Natural killer cell (primary cell): ENCODE measurements around the gene AMTN. TPM values are rescaled to one million over a fixed set of nuclear protein-coding genes. Genes with fewer than 3 reads are reported as not detected.

Experiments
- ATAC-seq, 3 donors: fragments of 150-1000 bp in 2 of 3; fragments of 200-7000 bp in 1 of 3; cut with Tn5 transposase; 1 replicate in 1 of 3; 2 replicates in 2 of 3; pipeline ENCODE4 v1.10.0; 2021; ENCODE audit warnings: mild to moderate bottlenecking in 2 of 3, moderate library complexity in 2 of 3
- DNase-seq, 2 donors: peaks; one replicate each; pipeline versions ENCODE4 v3.0.0 to v3.0.0-alpha.2; 2013 to 2021; ENCODE audit warnings: mixed read lengths in 1 of 2
- H3K27ac ChIP-seq: one replicate; pipeline ENCODE4 v1.5.1; 2013; ENCODE audit warnings: mild to moderate bottlenecking, low read length
- H3K27me3 ChIP-seq: one replicate; pipeline ENCODE4 v1.6.1; 2013; ENCODE audit warnings: low read length; ENCODE audit not compliant: control insufficient read depth, insufficient read depth
- H3K36me3 ChIP-seq: one replicate; pipeline ENCODE4 v1.6.1; 2013; ENCODE audit warnings: low read length; ENCODE audit not compliant: control insufficient read depth, insufficient read depth
- H3K4me1 ChIP-seq: one replicate; pipeline ENCODE4 v1.6.1; 2013; ENCODE audit warnings: low read length; ENCODE audit not compliant: control insufficient read depth, insufficient read depth
- H3K4me3 ChIP-seq: one replicate; pipeline ENCODE4 v1.5.1; 2013; ENCODE audit warnings: low read length
- H3K9me3 ChIP-seq: one replicate; pipeline ENCODE4 v1.6.1; 2013; ENCODE audit warnings: low read length; ENCODE audit not compliant: control insufficient read depth, insufficient read depth
- H3K27ac Mint-ChIP-seq, 2 donors: one replicate each; pipeline ENCODE4 v1.8.0; 2022; ENCODE audit warnings: mild to moderate bottlenecking in 2 of 2, mixed read lengths in 2 of 2, moderate library complexity in 1 of 2
- H3K27me3 Mint-ChIP-seq, 2 donors: one replicate each; pipeline ENCODE4 v1.8.0; 2022; ENCODE audit warnings: low read depth in 2 of 2, mixed read lengths in 2 of 2
- H3K36me3 Mint-ChIP-seq: one replicate; pipeline ENCODE4 v1.8.0; 2022; ENCODE audit warnings: mixed read lengths
- H3K4me1 Mint-ChIP-seq, 2 donors: one replicate each; pipeline ENCODE4 v1.8.0; 2022; ENCODE audit warnings: mixed read lengths in 2 of 2
- H3K4me3 Mint-ChIP-seq: one replicate; pipeline ENCODE4 v1.8.0; 2022; ENCODE audit warnings: mild to moderate bottlenecking, moderate library complexity, mixed read lengths
- H3K9me3 Mint-ChIP-seq, 2 donors: one replicate each; pipeline ENCODE4 v1.8.0; 2022; ENCODE audit warnings: mixed read lengths in 2 of 2
- WGBS: methylation state at CpG from one replicate; pipeline ENCODE4 v1.1.7; 2013; ENCODE audit warnings: missing lambda C conversion rate; ENCODE audit not compliant: insufficient coverage; 5-methylcytosine and 5-hydroxymethylcytosine counted together
- intact Hi-C: fragments of 100-400 bp; cut with micrococcal nuclease; formaldehyde crosslinking; loops from one replicate; pipeline ENCODE4 v1.14.2; 2022
- total RNA-seq, 4 donors: library from RNA; stranded (reverse); fragments of 120-200 nt in 1 of 4; gene quantifications; one replicate each; pipeline versions ENCODE4 v1.2.3 to v1.2.4, GENCODE V29; 2013 to 2022
- TF ChIP-seq, protein P1 (sequence below): fragments of 200-600 bp; IDR thresholded peaks from one replicate; pipeline ENCODE4 v1.8.0; 2022; ENCODE audit warnings: antibody characterized with exemption

Gene AMTN
- total RNA-seq, 3 donors from 2014 or later (not counting 1 experiment from before 2014, with no cell fraction given) = not detected

DNA sequence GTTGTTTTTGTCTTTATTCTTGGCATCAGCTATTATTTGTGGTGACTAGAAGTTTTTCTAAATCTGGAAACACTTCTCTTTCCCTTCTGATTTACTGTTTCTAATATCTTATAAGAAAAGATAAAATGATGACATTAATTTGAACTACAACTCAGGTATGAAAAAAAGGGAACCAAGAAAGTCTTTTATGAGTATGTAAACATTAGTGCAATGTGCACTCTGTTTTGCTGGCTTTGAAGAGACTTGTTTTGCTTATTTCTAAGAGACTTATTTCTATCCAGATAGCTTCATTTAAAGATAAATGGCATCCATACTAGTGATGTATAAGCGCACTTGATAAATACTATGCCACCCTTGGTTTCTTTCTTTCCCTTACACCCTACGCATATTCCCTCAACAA lies 63.6 kb downstream of the AMTN start:
- H3K27ac ChIP-seq = no peak overlapping the region
- H3K9me3 ChIP-seq = no peaks in the 10 kb centered on the region
- no peaks in the 10 kb centered on the region for H3K27me3 ChIP-seq
- no peaks in the 10 kb centered on the region for H3K4me1 ChIP-seq
- DNase-seq (no peak), ATAC-seq (no peak)
- no peaks in the 10 kb centered on the region for H3K36me3 ChIP-seq
- H3K27ac Mint-ChIP-seq = no peak overlapping the region
- TF ChIP-seq, protein P1, sequence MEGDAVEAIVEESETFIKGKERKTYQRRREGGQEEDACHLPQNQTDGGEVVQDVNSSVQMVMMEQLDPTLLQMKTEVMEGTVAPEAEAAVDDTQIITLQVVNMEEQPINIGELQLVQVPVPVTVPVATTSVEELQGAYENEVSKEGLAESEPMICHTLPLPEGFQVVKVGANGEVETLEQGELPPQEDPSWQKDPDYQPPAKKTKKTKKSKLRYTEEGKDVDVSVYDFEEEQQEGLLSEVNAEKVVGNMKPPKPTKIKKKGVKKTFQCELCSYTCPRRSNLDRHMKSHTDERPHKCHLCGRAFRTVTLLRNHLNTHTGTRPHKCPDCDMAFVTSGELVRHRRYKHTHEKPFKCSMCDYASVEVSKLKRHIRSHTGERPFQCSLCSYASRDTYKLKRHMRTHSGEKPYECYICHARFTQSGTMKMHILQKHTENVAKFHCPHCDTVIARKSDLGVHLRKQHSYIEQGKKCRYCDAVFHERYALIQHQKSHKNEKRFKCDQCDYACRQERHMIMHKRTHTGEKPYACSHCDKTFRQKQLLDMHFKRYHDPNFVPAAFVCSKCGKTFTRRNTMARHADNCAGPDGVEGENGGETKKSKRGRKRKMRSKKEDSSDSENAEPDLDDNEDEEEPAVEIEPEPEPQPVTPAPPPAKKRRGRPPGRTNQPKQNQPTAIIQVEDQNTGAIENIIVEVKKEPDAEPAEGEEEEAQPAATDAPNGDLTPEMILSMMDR = no peak
- H3K4me3 Mint-ChIP-seq = no peak overlapping the region
- H3K4me3 ChIP-seq = no peak overlapping the region
- H3K36me3 Mint-ChIP-seq = no peaks in the 10 kb centered on the region
- no peaks in the 10 kb centered on the region for H3K9me3 Mint-ChIP-seq
- 93% methylated on average over 2 of the region's 2 CpGs for WGBS
- H3K27me3 Mint-ChIP-seq = no peaks in the 10 kb centered on the region
- no peaks in the 10 kb centered on the region for H3K4me1 Mint-ChIP-seq
- intact Hi-C loops = no loop called here

Other genes starting within 250 kb of the AMTN start
- gene CABS1, start 183.6 kb upstream of the AMTN start, total RNA-seq = not detected
- not detected for gene SMR3A, start 157.8 kb upstream of the AMTN start, total RNA-seq
- not detected for gene SMR3B, start 135.4 kb upstream of the AMTN start, total RNA-seq
- gene OPRPN, start 120.6 kb upstream of the AMTN start, total RNA-seq = not detected
- not detected for gene MUC7, start 46.4 kb upstream of the AMTN start, total RNA-seq
- gene AMBN, start 73.7 kb downstream of the AMTN start, total RNA-seq = not detected
- not detected for gene ENAM, start 110.2 kb downstream of the AMTN start, total RNA-seq
- 1,000 to 10,000 TPM in 1 of 3 donors, 1 to 10 TPM in 2; 1.6 to 1,035 (median 3.5) TPM for gene JCHAIN, start 147.9 kb downstream of the AMTN start, total RNA-seq
- 10 to 100 TPM; 22.3 to 23.1 (median 22.6) TPM for gene UTP3, start 170.0 kb downstream of the AMTN start, total RNA-seq
- 10 to 100 TPM; 31.6 to 38.1 (median 33.4) TPM for gene RUFY3, start 203.4 kb downstream of the AMTN start, total RNA-seq